Omental fat pad (tissue), 4 donors: ENCODE measurements around the gene TPST2. TPM values are rescaled to one million over a fixed set of nuclear protein-coding genes. Genes with fewer than 3 reads are reported as not detected.

Experiments
- ATAC-seq: fragments of 150-250 bp; one replicate; pipeline ENCODE4 v1.9.1; 2016; ENCODE audit warnings: mild to moderate bottlenecking, moderate library complexity; ENCODE audit not compliant: low FRiP score
- DNase-seq: peaks from one replicate; pipeline ENCODE4 v3.0.0-alpha.2; 2019; ENCODE audit warnings: low spot score
- CTCF ChIP-seq, 3 donors: fragments of 450-650 bp; IDR thresholded peaks; one replicate each; pipeline ENCODE4 v1.5.1; 2016 to 2017; ENCODE audit warnings: antibody characterized with exemption in 3 of 3, mild to moderate bottlenecking in 3 of 3, moderate library complexity in 2 of 3
- total RNA-seq, 4 donors: library from RNA; depleted of rRNA; stranded (reverse); fragments of >200 nt; gene quantifications; one replicate each; pipeline ENCODE4 v1.1.0, GENCODE V29; 2016

The TPST2 gene
- total RNA-seq, 4 donors from 2014 or later = 39.5 to 101 (median 73.3) TPM

GRCh38 chr22:26601726-26602125 lies 11.8 kb upstream of the TPST2 start:
- ATAC-seq = no peak
- TF ChIP-seq CTCF (IDR thresholded peaks at IDR 0.05) = no peak
- DNase-seq = no peak

DNA sequence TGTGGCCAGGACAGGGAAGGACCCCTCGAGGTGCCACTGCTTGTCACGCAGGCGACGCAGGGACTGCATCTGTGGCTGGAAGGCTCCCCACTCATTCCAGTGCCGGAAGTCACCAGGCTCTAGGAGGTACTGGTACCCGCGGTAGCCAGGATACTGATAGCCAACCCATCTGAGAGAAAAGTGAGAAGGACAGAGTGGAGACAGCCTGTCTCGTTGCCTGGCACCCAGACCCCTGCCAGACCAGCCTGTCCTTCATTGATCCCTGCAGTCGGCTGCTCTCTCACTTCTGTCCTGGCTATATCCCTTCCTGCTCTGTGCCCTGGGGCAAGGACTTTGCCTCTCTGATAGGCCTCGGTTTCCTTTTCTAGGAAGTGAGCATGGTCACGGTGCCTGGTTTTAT lies 9.6 kb upstream of the TPST2 start:
- ATAC-seq = no peak
- DNase-seq = no peak
- TF ChIP-seq CTCF (IDR thresholded peaks at IDR 0.05) = no peak

DNA sequence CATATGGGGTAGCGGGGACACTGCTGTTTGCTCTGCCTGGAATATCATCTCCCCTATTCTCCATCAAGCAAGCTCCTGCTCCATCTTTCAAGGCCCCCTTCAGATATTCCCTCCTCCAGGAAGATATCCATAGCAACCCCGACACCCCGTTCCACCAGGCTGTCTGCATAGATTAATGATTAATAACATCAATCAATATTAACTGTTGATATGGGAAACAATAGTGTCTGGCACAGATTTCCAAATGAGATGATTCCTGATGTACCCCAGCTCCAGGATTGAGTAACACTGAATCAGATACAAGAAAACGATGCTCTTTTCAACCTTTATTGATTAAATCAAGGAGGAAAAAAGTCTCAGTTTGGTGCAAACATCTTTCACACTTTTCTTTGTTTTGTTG lies 7.5 kb upstream of the TPST2 start:
- DNase-seq (no peak), ATAC-seq (no peak)
- no peak for TF ChIP-seq CTCF (IDR thresholded peaks at IDR 0.05)

DNA sequence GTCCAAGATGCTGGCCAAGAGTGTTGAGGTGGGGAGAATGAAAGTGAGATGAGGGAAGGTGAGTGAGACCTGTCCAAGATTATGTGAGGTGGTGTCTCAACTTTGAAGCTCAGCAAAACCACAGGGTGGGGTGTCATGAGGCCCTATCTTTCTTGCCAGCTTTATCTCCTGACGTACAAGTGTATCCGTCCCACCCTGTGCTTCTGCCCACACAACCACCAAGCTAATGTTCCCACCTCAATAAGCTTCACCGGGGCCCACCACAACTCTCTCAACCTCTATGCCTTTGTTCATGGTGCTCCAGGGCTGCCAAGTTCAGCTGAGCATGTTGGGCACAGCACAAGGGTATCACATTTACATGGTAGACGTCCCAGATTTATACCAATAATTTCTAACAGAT lies 7.1 kb upstream of the TPST2 start:
- DNase-seq = no peak
- ATAC-seq = no peak
- TF ChIP-seq CTCF (IDR thresholded peaks at IDR 0.05) = no peak

DNA sequence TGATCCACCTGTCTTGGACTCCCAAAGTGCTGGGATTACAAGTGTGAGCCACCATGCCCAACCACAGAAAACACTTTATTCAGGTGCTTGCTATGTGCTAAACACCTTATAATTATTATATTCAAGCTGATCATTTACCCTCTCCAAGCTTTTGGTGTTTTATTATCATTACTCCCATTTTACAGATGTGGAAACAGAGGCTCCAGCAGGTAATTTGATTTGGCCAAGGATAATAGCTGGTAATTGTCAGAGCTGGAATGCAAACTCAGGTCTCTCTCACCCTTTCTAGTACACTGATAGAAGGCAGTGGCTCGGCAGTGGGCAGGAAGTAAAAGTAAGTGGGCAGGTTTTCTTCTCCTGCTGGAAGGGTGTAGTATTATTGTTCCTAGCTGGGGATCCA lies 3.8 kb upstream of the TPST2 start:
- TF ChIP-seq CTCF (IDR thresholded peaks at IDR 0.05) = no peak
- DNase-seq = no peak
- no peak for ATAC-seq

DNA sequence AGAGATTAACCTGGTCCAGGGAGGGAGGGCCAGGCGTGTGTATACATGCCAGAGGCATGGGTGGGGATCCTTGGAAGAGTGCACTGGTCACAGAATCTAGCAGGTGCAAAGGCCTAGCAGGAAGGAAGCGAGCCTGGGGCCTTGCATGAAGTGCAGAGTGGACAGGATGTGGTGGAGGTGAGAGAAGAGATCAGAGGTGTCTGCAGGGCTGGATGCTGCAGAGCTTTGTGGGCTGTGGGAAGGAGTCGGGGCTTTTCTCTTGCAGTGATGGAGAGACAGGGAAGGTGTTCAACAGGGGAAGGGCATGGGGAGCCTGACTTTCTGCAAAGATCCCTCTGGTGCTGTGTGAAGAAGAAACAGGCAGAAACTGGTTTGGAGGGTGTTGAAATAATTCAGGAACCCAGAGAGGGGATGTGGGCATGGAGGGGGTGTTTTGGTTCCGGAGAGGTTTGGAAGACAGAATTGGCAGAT lies 2.5 kb upstream of the TPST2 start:
- ATAC-seq (no peak), DNase-seq (no peak)
- TF ChIP-seq CTCF (IDR thresholded peaks at IDR 0.05) = no peak

DNA sequence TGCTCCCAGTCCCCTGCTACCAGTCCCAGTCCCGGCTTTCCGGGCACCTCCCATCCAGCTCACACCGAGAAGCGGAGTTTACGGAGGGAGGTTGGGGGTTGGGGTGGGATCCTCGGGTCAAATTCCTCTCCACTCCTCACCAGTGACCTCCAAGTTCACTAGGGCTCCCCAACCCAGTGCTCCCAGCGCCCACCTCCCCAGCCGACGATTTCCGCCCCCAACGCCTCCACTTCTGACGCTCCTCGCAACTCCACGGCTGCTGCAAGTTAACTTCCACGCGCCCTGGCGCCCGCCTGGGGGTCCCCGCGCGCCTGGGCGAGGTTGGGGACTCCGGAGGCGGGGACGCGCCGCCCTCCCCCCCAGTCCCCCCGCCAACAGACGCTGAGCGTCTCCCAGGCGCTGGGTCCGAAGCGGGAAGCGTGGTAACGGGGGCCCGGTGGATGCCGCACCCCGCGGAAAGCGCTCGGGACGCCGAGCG lies 526 bp downstream of the TPST2 start:
- no peak for DNase-seq
- peak; percentile 20 for ATAC-seq
- TF ChIP-seq CTCF (IDR thresholded peaks at IDR 0.05) = no peak
